Measurements from ENCODE around the gene EBP. TPM values are rescaled to one million over a fixed set of nuclear protein-coding genes. Genes with fewer than 3 reads are reported as not detected.

EBP gene
- total and polyA plus RNA-seq, 7 donors: 3.8 to 11.9 (median 8.1) TPM

DNA sequence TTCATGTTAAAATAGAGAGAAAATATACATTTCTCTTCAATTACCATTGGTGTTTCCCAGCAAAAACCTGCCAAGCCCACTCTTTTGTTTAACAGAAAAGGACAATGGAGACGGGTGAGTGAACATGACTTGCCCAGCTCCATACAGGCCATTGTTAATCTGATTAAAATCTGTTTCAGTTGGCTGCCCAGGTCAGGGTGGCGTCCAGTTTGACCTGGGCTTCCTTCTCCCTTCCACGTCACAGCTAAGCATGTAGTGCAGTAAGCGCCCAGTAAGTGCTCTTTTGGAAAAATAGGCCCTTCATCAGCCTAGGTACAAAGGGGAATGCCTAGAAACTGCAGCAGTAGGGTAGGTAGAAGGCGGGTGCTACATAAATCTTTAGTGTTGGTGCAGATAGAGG is 14.4 kb upstream of the EBP start:
- no peak overlapping the region for H3K27ac ChIP-seq
- no peaks in the 10 kb centered on the region for H3K9me3 ChIP-seq
- ATAC-seq (no peak), DNase-seq (no peak)
- H3K4me3 ChIP-seq: no peak overlapping the region
- TF ChIP-seq CTCF (IDR thresholded peaks at IDR 0.05): no peak
- intact Hi-C loops (cut with DNase I): no loop called here
- H3K27me3 ChIP-seq (ENCODE audit: insufficient read depth in 3 of 3, low read length in 2 of 3): peaks cover 0 to 3% (median 0%) of the 10 kb centered on the region in 3 donors
- WGBS, 3 donors: 78 to 86% (median 83%) methylated on average over 5 of the region's 5 CpGs
- H3K36me3 ChIP-seq (ENCODE audit: insufficient read depth in 1 of 2, low read depth in 1 of 2): no peaks in the 10 kb centered on the region
- H3K4me1 ChIP-seq: no peaks in the 10 kb centered on the region

DNA sequence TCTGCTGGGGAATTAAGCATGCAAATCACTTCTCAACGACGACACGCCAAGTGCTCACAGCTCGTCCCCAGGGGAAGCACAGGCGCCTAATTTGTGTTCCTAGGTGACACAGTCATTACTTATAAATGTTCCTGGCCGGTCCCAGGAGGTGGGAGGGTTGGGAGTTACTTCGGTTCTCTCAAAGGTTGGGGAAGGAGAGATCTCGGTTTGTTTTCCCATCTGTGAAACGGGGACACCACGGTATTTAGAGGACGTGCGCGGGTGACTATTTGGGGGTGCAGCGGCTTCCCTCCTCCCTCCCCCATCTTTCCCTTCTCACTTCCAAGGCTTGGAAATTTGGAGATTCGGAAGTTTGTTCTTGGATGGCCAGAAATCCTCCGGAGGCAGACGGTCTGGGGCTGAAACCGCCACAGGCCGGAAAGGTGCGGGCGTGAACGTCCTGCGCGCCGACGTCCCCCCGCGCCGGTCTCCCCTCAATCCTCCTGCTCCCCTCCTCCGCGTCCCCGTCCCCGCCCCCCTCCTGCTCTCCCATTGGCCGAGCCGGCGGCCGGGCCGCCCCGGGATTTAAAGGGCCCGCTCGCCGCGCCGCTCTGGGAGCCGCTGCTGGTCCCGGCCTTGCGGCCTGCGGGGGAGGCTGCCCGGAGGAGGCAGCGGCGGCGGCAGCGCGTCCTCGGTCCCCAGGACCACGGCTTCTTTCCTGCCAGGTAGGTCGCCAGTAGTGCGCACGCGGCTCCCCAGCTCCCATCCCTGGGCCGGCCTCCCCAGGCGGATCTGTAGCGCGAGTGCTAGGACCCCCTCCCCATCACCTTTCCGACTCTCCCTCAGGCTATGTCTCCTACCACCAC is 13.0 kb upstream of the EBP start, which contains the start of gene PORCN:
Gene PORCN (plus strand): TSS at position 593 of the 845 bp plus-strand sequence. CDS start 829 bp downstream, outside the sequence.
- no peaks in the 10 kb centered on the region for H3K9me3 ChIP-seq
- peak; percentile 84 to 91 for DNase-seq
- no peaks in the 10 kb centered on the region for H3K36me3 ChIP-seq (ENCODE audit: insufficient read depth in 1 of 2, low read depth in 1 of 2)
- intact Hi-C loops (cut with DNase I): no loop called here
- H3K27ac ChIP-seq: peak within 1 kb of the TSS; percentile 80
- H3K4me1 ChIP-seq: no peaks in the 10 kb centered on the region
- TF ChIP-seq CTCF (IDR thresholded peaks at IDR 0.05): no peak
- WGBS, 3 donors: 0 to 38% (median 0%) methylated on average over 28 to 64 of the region's 65 CpGs
- peak within 1 kb of the TSS; percentile 74 for H3K4me3 ChIP-seq
- H3K27me3 ChIP-seq (ENCODE audit: insufficient read depth in 3 of 3, low read length in 2 of 3): peaks cover 0 to 5% (median 0%) of the 10 kb centered on the region in 3 donors
- ATAC-seq: peak; percentile 93 to 98 (median 95)

- H3K36me3 ChIP-seq (ENCODE audit: insufficient read depth in 1 of 2, low read depth in 1 of 2): no peaks in the 10 kb centered on the region
- H3K27ac ChIP-seq: peak overlapping the region; percentile 80
- peak overlapping the region; percentile 74 for H3K4me3 ChIP-seq
- H3K9me3 ChIP-seq: no peaks in the 10 kb centered on the region
- DNase-seq: no peak
- WGBS, 3 donors: 0 to 30% (median 2%) methylated on average over 7 to 16 of the region's 16 CpGs
- intact Hi-C loops (cut with DNase I): no loop called here
- TF ChIP-seq CTCF (IDR thresholded peaks at IDR 0.05): no peak
- ATAC-seq: peak in 2 of 4 donors; percentile 6 to 26
- no peaks in the 10 kb centered on the region for H3K4me1 ChIP-seq
- H3K27me3 ChIP-seq (ENCODE audit: insufficient read depth in 3 of 3, low read length in 2 of 3): peaks cover 0 to 5% (median 0%) of the 10 kb centered on the region in 3 donors
Measured at GRCh38 chrX:48509245-48509590, 12.4 kb upstream of the EBP start.

- TF ChIP-seq CTCF (IDR thresholded peaks at IDR 0.05): no peak
- no peak overlapping the region for H3K27ac ChIP-seq
- intact Hi-C loops (cut with DNase I): loop anchor here in 1 of 2 donors (10.0 kb wide), 1 partner anchor 425 kb away; no protein-coding TSS in a partner anchor
- peaks cover 0 to 5% (median 0%) of the 10 kb centered on the region in 3 donors for H3K27me3 ChIP-seq (ENCODE audit: insufficient read depth in 3 of 3, low read length in 2 of 3)
- H3K9me3 ChIP-seq: no peaks in the 10 kb centered on the region
- WGBS, 3 donors: 43 to 58% (median 52%) methylated on average over 10 to 11 of the region's 11 CpGs
- no peaks in the 10 kb centered on the region for H3K4me1 ChIP-seq
- DNase-seq (no peak), ATAC-seq (no peak)
- no peaks in the 10 kb centered on the region for H3K36me3 ChIP-seq (ENCODE audit: insufficient read depth in 1 of 2, low read depth in 1 of 2)
- peak overlapping the region; percentile 74 for H3K4me3 ChIP-seq
Measured at GRCh38 chrX:48509619-48510018, 12.0 kb upstream of the EBP start.

Measured in psoas muscle (tissue), 8 donors.